GM12878 (cell line): Measurements from ENCODE around the gene EDEM3. TPM values are rescaled to one million over a fixed set of nuclear protein-coding genes. Genes with fewer than 3 reads are reported as not detected.

Experiments used
- ATF2 ChIP-seq: IDR thresholded peaks from 2 replicates; pipeline ENCODE4 v1.6.1; 2012; ENCODE audit warnings: low read length, inconsistent platforms
- CBFB ChIP-seq: IDR thresholded peaks from 2 replicates; pipeline ENCODE4 v1.6.1; 2016; ENCODE audit warnings: antibody characterized with exemption, low read depth
- CBX5 ChIP-seq: sonication (generic); IDR thresholded peaks from 2 replicates; pipeline ENCODE4 v1.6.1; 2016; ENCODE audit warnings: low read depth, moderate library complexity, mild to moderate bottlenecking, inconsistent platforms
- CREB1 ChIP-seq: IDR thresholded peaks from 2 replicates; pipeline ENCODE4 v1.6.1; 2012; ENCODE audit warnings: low read depth, mild to moderate bottlenecking, inconsistent platforms
- DPF2 ChIP-seq: fragments of 450-650 bp; IDR thresholded peaks from 2 replicates; pipeline ENCODE4 v1.6.1; 2017; ENCODE audit warnings: mild to moderate bottlenecking
- GABPA ChIP-seq: IDR thresholded peaks from 2 replicates; pipeline ENCODE4 v1.6.1; 2014; ENCODE audit warnings: antibody characterized with exemption, low read depth, mild to moderate bottlenecking, inconsistent platforms
- IKZF1 ChIP-seq: fragments of 450-650 bp; conservative IDR thresholded peaks from 2 replicates; pipeline ENCODE4 v1.6.1; 2017; ENCODE audit warnings: antibody characterized with exemption, mild to moderate bottlenecking
- IRF4 ChIP-seq: IDR thresholded peaks from 2 replicates; pipeline ENCODE4 v1.6.1; 2011; ENCODE audit warnings: low read depth, low read length
- JUND ChIP-seq: IDR thresholded peaks from 2 replicates; pipeline ENCODE4 v1.6.1; 2012; ENCODE audit warnings: low read depth, mild to moderate bottlenecking, low read length, improper control_type of control experiment, moderate library complexity
- MLLT1 ChIP-seq: fragments of 450-650 bp; IDR thresholded peaks from 2 replicates; pipeline ENCODE4 v1.6.1; 2016; ENCODE audit warnings: mild to moderate bottlenecking
- NBN ChIP-seq: fragments of 450-650 bp; IDR thresholded peaks from 2 replicates; pipeline ENCODE4 v1.6.1; 2016
- NKRF ChIP-seq: fragments of 450-650 bp; conservative IDR thresholded peaks from 2 replicates; pipeline ENCODE4 v1.6.1; 2017; ENCODE audit warnings: mild to moderate bottlenecking, moderate library complexity
- PML ChIP-seq: IDR thresholded peaks from 2 replicates; pipeline ENCODE4 v1.6.1; 2012; ENCODE audit warnings: low read length, inconsistent platforms
- POLR2A ChIP-seq: IDR thresholded peaks from 2 replicates; pipeline ENCODE4 v1.6.1; 2011; ENCODE audit warnings: low read depth, mild to moderate bottlenecking, low read length
- RB1 ChIP-seq: fragments of 450-650 bp; formaldehyde crosslinking; IDR thresholded peaks from 2 replicates; pipeline ENCODE4 v1.6.1; 2017; ENCODE audit warnings: mild to moderate bottlenecking, borderline replicate concordance
- SKIL ChIP-seq: fragments of 450-650 bp; IDR thresholded peaks from 2 replicates; pipeline ENCODE4 v1.6.1; 2017; ENCODE audit warnings: mild to moderate bottlenecking, low read depth, inconsistent platforms; ENCODE audit not compliant: poor library complexity, severe bottlenecking
- SPI1 ChIP-seq: IDR thresholded peaks from 2 replicates; pipeline ENCODE4 v1.6.1; 2011; ENCODE audit warnings: low read depth, mild to moderate bottlenecking, low read length, moderate library complexity, borderline replicate concordance; ENCODE audit not compliant: insufficient read depth
- SREBF2 ChIP-seq: IDR thresholded peaks from 2 replicates; pipeline ENCODE4 v1.6.1; 2012; ENCODE audit warnings: mild to moderate bottlenecking, low read length
- TCF12 ChIP-seq: IDR thresholded peaks from 2 replicates; pipeline ENCODE4 v1.6.1; 2011; ENCODE audit warnings: low read depth, mild to moderate bottlenecking, low read length
- ZNF592 ChIP-seq: fragments of 450-650 bp; IDR thresholded peaks from 2 replicates; pipeline ENCODE4 v1.6.1; 2017; ENCODE audit warnings: mild to moderate bottlenecking, moderate library complexity
- polyA plus RNA-seq, 11 experiments: library from polyadenylated mRNA; depleted of rRNA in 4 of 11; unstranded in 6 of 11; stranded (reverse) in 5 of 11; fragments of >200 nt; fragmentation: Nextera tagmentation in 4 of 11; fragmentation: Illumina TruSeq in 1 of 11; extraction: Ambion mirVana in 4 of 11; extraction: Trizol in 1 of 11; gene quantifications; 1 replicate in 1 of 11; 2 replicates in 10 of 11; pipeline versions ENCODE4 v1.2.1 to v1.2.3, GENCODE V29; 2011 to 2016; ENCODE audit warnings: inconsistent platforms in 2 of 11, missing spikeins in 2 of 11, low read depth in 1 of 11
- total RNA-seq, 4 experiments: library from RNA; depleted of rRNA in 3 of 4; stranded (reverse); fragments of >200 nt in 3 of 4; fragmentation: Illumina TruSeq in 1 of 4; extraction: Trizol in 1 of 4; gene quantifications; 2 replicates each; pipeline versions ENCODE4 v1.2.1 to v1.2.3, GENCODE V29; 2013 to 2021

EDEM3 gene
- total and polyA plus RNA-seq, 10 of the 15 experiments (the other 5 are each of a cell fraction or from before 2014, with no cell fraction given) = 6.4 to 19.3 (median 14.3) TPM

- TF ChIP-seq SPI1 = no peak
- no peak for TF ChIP-seq TCF12
- 0 out of 2 replicates have a peak, but pooled peaks have one; percentile 65 for TF ChIP-seq CBFB
- peak; percentile 79 for TF ChIP-seq ATF2
- TF ChIP-seq CREB1 = peak; percentile 47; the same call in 1 of the 2 replicates
- TF ChIP-seq NBN = peak; percentile 68; the same call in 1 of the 2 replicates
- TF ChIP-seq POLR2A = no peak
- 0 out of 2 replicates have a peak, but pooled peaks have one; percentile 29 for TF ChIP-seq IRF4
- peak; percentile 70 for TF ChIP-seq SKIL
- TF ChIP-seq JUND = peak; percentile 61; the same call in 1 of the 2 replicates
- peak; percentile 53 for TF ChIP-seq IKZF1
- no peak for TF ChIP-seq NKRF
- TF ChIP-seq GABPA = 0 out of 2 replicates have a peak, but pooled peaks have one; percentile 11
- TF ChIP-seq MLLT1 = peak; percentile 85
- no peak for TF ChIP-seq RB1
- no peak for TF ChIP-seq ZNF592
- no peak for TF ChIP-seq SREBF2
- 0 out of 2 replicates have a peak, but pooled peaks have one; percentile 39 for TF ChIP-seq CBX5
- TF ChIP-seq DPF2 = peak; percentile 87
- peak; percentile 73; the same call in 1 of the 2 replicates for TF ChIP-seq PML
These were observed 11.4 kb downstream of the EDEM3 start (continued) for GRCh38 chr1:184743062-184743756.
